ENCODE results near the gene EIF4B. TPM values are rescaled to one million over a fixed set of nuclear protein-coding genes. Genes with fewer than 3 reads are reported as not detected.
"Not testable (repeated sequence)": the region's sequence is repeated elsewhere in the genome, so short reads cannot be mapped to it uniquely, and the experiment has no call there.

Gene EIF4B
- polyA plus RNA-seq, 1 experiment = 645 TPM

DNA sequence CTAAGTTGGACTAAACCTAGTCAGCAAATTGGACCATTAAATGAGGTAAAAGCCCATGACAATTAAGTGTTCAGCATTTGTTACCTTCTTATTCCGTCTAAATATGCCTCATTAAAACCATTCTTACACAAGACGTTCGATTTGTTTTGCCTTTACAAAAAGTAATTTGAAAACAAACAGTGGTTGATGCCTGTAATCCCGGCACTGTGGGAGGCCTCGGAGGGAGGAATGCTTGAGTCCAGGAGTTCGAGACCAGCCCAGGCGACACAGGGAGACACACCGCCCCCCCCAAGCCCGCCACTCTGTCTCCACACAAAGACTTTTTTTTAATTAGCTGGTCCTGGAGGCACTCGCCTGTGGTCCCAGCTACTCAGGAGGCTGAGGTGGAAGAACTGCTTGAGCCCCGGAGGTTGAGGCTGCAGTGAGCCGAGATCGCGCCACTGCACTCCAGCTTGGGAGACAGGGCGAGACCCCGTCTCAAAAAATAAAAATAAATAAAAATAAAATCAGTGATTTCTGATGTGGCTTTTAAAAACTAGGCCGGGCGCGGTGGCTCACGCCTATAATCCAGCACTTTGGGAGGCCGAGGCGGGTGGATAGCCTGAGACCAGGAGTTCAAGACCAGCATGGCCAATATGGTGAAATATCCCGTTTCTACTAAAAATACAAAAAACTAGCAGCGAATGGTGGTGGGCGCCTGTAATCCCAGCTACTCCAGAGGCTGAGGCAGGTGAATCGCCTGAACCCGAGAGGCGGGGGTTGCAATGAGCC lies 856 bp upstream of the EIF4B start:
- ChIA-PET POLR2A (interaction anchor here (0.9 to 2.4 kb wide), 5 partner anchors 13 to 858 kb away, joined by 3 to 15 read pairs (median 5); partner anchors contain the start of gene TARBP2), CTCF (interaction anchor here (0.6 to 2.3 kb wide), 3 partner anchors 25 to 1010 kb away, joined by 3 to 12 read pairs (median 3); no protein-coding TSS in a partner anchor)
- Histone ChIP-seq H3K4me3 (ENCODE audit: low read depth, low read length) (peak overlapping the region; percentile 100), H3K27ac (ENCODE audit: low read depth, low read length) (peak overlapping the region; percentile 31), H3K27me3 (ENCODE audit: control insufficient read depth, insufficient read depth, low read length) (no peaks in the 10 kb centered on the region), H3K9me3 (ENCODE audit: control insufficient read depth, insufficient read depth, low read length) (no peaks in the 10 kb centered on the region)
- no peak for DNase-seq (ENCODE audit: low read depth, low spot score)
- TF ChIP-seq, protein P1, sequence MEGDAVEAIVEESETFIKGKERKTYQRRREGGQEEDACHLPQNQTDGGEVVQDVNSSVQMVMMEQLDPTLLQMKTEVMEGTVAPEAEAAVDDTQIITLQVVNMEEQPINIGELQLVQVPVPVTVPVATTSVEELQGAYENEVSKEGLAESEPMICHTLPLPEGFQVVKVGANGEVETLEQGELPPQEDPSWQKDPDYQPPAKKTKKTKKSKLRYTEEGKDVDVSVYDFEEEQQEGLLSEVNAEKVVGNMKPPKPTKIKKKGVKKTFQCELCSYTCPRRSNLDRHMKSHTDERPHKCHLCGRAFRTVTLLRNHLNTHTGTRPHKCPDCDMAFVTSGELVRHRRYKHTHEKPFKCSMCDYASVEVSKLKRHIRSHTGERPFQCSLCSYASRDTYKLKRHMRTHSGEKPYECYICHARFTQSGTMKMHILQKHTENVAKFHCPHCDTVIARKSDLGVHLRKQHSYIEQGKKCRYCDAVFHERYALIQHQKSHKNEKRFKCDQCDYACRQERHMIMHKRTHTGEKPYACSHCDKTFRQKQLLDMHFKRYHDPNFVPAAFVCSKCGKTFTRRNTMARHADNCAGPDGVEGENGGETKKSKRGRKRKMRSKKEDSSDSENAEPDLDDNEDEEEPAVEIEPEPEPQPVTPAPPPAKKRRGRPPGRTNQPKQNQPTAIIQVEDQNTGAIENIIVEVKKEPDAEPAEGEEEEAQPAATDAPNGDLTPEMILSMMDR (IDR thresholded peaks at IDR 0.05; ENCODE audit: low read depth, low read length) = no peak

DNA sequence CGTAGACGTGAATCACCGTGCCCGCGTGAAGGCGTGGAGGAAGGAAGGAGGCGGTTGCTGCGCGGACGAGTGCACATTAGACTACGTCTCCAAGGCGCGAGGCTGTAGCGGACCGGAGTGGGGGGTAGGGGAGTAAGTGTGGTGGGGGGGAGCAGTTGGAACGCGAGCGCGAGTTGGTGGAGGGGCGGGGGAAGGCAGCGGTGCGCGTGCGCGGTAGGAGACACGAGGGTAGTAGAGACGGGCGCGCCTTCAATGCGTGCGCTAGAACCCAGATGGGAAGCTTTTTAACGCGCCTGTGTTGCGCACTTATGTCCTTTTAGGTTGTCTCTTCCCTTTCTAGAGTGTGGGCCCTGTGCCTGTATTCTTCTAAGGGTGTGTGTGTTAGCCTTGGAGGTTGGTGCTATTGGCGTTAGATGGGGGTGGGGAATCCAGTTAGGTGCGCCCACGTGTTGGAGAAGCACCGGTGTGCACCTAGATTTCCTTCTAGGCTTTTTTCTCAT lies 604 bp downstream of the EIF4B start:
- CTCF ChIA-PET = interaction anchor here (0.6 to 2.3 kb wide), 4 partner anchors 26 to 416 kb away, joined by 3 to 12 read pairs (median 5); no protein-coding TSS in a partner anchor

DNA sequence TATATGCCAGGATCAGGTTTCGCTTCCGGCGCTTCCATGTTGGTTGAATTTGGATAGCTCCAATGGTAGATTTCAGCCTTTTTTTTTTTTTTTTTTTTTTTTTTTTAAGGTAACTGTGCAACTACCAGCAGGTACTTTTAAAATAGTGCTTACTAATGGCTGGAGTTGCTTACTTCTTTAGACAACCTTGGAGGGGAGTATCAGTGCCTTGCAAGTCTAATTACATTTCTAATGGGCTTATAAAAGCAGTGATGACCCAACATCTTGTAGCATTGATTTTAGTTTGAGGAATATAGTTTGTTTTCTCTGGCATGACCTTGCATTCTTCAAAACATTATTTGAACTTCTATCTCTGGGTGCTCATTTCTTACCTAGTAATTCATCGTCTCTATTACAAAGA lies 1.1 kb downstream of the EIF4B start:
- TF ChIP-seq, protein P1 (IDR thresholded peaks at IDR 0.05; ENCODE audit: low read depth, low read length) = no peak
- POLR2A ChIA-PET = interaction anchor here (0.5 to 2.4 kb wide), 8 partner anchors 8 to 1926 kb away, joined by 3 to 15 read pairs (median 4); no protein-coding TSS in a partner anchor
- DNase-seq (ENCODE audit: low read depth, low spot score) = no peak
- no peaks in the 10 kb centered on the region for H3K9me3 ChIP-seq (ENCODE audit: control insufficient read depth, insufficient read depth, low read length)
- H3K27ac ChIP-seq (ENCODE audit: low read depth, low read length) = no peak overlapping the region
- H3K4me3 ChIP-seq (ENCODE audit: low read depth, low read length) = peak overlapping the region; percentile 100
- H3K27me3 ChIP-seq (ENCODE audit: control insufficient read depth, insufficient read depth, low read length) = no peaks in the 10 kb centered on the region
- CTCF ChIA-PET = interaction anchor here (0.6 to 2.3 kb wide), 4 partner anchors 27 to 415 kb away, joined by 3 to 12 read pairs (median 5); no protein-coding TSS in a partner anchor

More for the DNA sequence above, 604 bp downstream of the EIF4B start:
- Histone ChIP-seq H3K27me3 (ENCODE audit: control insufficient read depth, insufficient read depth, low read length) (no peaks in the 10 kb centered on the region), H3K27ac (ENCODE audit: low read depth, low read length) (peak overlapping the region; percentile 87), H3K9me3 (ENCODE audit: control insufficient read depth, insufficient read depth, low read length) (no peaks in the 10 kb centered on the region), H3K4me3 (ENCODE audit: low read depth, low read length) (peak overlapping the region; percentile 100)
- peak; percentile 20 for DNase-seq (ENCODE audit: low read depth, low spot score)
- TF ChIP-seq, protein P1 (IDR thresholded peaks at IDR 0.05; ENCODE audit: low read depth, low read length) = no peak
- POLR2A ChIA-PET = interaction anchor here (0.5 to 2.4 kb wide), 8 partner anchors 8 to 1925 kb away, joined by 3 to 15 read pairs (median 4); partner anchors contain the start of genes NR4A1 and TARBP2

DNA sequence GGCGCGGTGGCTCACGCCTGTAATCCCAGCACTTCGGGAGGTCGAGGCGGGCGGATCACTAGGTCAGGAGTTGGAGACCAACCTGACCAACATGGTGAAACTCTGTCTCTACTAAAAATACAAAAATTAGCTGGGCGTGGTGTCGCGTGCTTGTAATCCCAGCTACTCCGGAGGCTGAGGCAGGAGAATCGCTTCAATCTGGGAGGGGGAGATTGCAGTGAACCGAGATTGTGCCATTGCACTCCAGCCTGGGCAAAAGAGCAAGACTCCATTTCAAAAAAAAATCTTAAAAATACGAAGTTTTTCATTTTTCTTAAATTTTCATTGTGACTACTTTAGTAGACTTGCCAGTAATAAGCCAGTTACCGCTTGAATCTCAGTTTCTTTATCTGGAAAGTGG lies 2.5 kb downstream of the EIF4B start:
- H3K27me3 ChIP-seq (ENCODE audit: control insufficient read depth, insufficient read depth, low read length); H3K27ac ChIP-seq (ENCODE audit: low read depth, low read length); POLR2A ChIA-PET; CTCF ChIA-PET; H3K9me3 ChIP-seq (ENCODE audit: control insufficient read depth, insufficient read depth, low read length); H3K4me3 ChIP-seq (ENCODE audit: low read depth, low read length); DNase-seq (ENCODE audit: low read depth, low spot score): not testable (repeated sequence)

DNA sequence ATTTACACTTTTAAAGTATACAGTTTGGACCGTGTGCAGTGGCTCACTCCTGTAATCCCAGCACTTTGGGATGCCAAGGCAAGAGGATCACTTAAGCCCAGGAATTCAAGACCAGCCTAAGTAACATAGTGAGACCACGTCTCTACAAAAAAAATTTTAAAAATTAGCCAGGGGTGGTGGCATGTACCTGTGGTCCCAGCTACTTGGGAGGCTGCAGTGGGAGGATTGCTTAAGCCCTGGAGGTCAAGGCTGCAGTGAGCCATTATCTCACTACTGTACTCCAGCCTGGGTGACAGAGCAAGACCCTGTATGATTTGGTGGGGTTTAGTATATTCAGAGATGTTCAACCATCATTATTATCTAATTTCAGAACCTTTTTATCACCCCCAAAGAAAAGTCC lies 4.7 kb downstream of the EIF4B start:
- Histone ChIP-seq H3K9me3 (ENCODE audit: control insufficient read depth, insufficient read depth, low read length) (no peaks in the 10 kb centered on the region), H3K27me3 (ENCODE audit: control insufficient read depth, insufficient read depth, low read length) (no peaks in the 10 kb centered on the region), H3K4me3 (ENCODE audit: low read depth, low read length) (no peak overlapping the region), H3K27ac (ENCODE audit: low read depth, low read length) (no peak overlapping the region)
- TF ChIP-seq, protein P1 (IDR thresholded peaks at IDR 0.05; ENCODE audit: low read depth, low read length) = no peak
- no peak for DNase-seq (ENCODE audit: low read depth, low spot score)
- CTCF ChIA-PET = interaction anchor here (0.5 to 1.0 kb wide), 2 partner anchors 24 to 27 kb away, joined by 3 to 8 read pairs; no protein-coding TSS in a partner anchor
- POLR2A ChIA-PET = no interaction called here
